IMR-90 (cell line): ENCODE measurements around the gene GLRX3.

Experiments used
- CTCF ChIP-seq: conservative IDR thresholded peaks from 2 replicates; pipeline ENCODE4 v1.5.1; 2012; ENCODE audit warnings: mild to moderate bottlenecking, low read depth, low read length, improper control_type of control experiment
- FOS ChIP-seq: fragments of 150-350 bp; IDR thresholded peaks from 2 replicates; pipeline ENCODE4 v1.6.1; 2016; ENCODE audit warnings: low read depth, low read length
- POLR2A ChIP-seq: IDR thresholded peaks from 2 replicates; pipeline ENCODE4 v1.6.1; 2012; ENCODE audit warnings: mild to moderate bottlenecking, low read depth, low read length
- SMC3 ChIP-seq: fragments of 150-350 bp; IDR thresholded peaks from 2 replicates; pipeline ENCODE4 v1.6.1; 2016; ENCODE audit warnings: low read depth, mild to moderate bottlenecking, antibody characterized with exemption, low read length, moderate library complexity

DNA sequence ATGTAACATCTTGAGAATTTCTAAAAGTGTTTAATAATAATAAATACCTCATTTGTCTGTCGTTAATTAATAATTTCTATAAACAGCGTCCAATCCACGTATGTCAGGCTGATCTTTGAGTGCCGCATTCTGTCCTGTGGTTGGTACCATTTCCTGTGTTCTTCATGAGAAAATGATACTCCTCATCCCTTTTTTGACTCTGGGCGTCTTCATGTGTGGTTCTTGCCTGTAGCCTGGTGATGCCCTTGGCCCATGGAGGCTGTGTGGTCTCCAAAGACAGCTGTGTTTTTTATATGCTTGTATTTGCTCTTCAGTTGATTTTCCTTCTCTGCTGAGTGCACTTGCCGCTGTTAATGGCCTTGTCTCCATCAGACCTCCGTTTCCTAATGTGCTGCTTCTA is 31.5 kb downstream of the GLRX3 start:
- TF ChIP-seq POLR2A (no peak), CTCF (no peak), SMC3 (no peak), FOS (no peak)
